B cell (primary cell): ENCODE results near the gene LMBRD1. TPM values are rescaled to one million over a fixed set of nuclear protein-coding genes. Genes with fewer than 3 reads are reported as not detected.
"Not testable (repeated sequence)": the region's sequence is repeated elsewhere in the genome, so short reads cannot be mapped to it uniquely, and the experiment has no call there.

ENCODE experiments used
- ATAC-seq: fragments of 200-7000 bp; cut with Tn5 transposase; one replicate; pipeline ENCODE4 v1.10.0; 2021; ENCODE audit warnings: low read depth, mild to moderate bottlenecking, moderate number of reproducible peaks, moderate library complexity
- CTCF ChIA-PET: fragments of 350-600 bp; sonication (Branson Sonifier 250); formaldehyde crosslinking; loops from one replicate; lab custom pipeline; 2021; ENCODE audit warnings: antibody characterized with exemption, inconsistent platforms; lab: Charles Lee
- POLR2A ChIA-PET: fragments of 350-600 bp; sonication (Branson Sonifier 250); formaldehyde crosslinking; loops from one replicate; lab custom pipeline; 2021; ENCODE audit warnings: antibody characterized with exemption; lab: Charles Lee
- DNase-seq: peaks from one replicate; pipeline ENCODE4 v3.0.0; 2013
- H2AFZ ChIP-seq: 2 replicates; pipeline ENCODE4 v1.6.1; 2012; ENCODE audit warnings: mild to moderate bottlenecking, low read depth, low read length; ENCODE audit not compliant: insufficient read depth, poor library complexity, severe bottlenecking
- H3K27ac ChIP-seq, 2 donors: 1 replicate in 1 of 2; 2 replicates in 1 of 2; pipeline ENCODE4 v1.5.1; 2012 to 2013; ENCODE audit warnings: low read length in 2 of 2, mild to moderate bottlenecking in 2 of 2, moderate library complexity in 1 of 2
- H3K27me3 ChIP-seq, 4 experiments: fragments of 200-600 bp in 1 of 4; sonication (generic) in 1 of 4; replicated peaks in 1 of 4; 1 replicate in 2 of 4; 2 replicates in 2 of 4; pipeline versions ENCODE4 v1.6.1 to v1.7.0; 2013 to 2016; ENCODE audit warnings: low read length in 3 of 4, mild to moderate bottlenecking in 2 of 4, mixed read lengths in 1 of 4, moderate library complexity in 1 of 4; ENCODE audit not compliant: insufficient read depth in 4 of 4, control insufficient read depth in 3 of 4; ENCODE audit errors: control extremely low read depth in 1 of 4
- H3K36me3 ChIP-seq, 2 experiments: replicated peaks in 1 of 2; 1 replicate in 1 of 2; 2 replicates in 1 of 2; pipeline versions ENCODE4 v1.6.1 to v1.7.1; 2013; ENCODE audit warnings: low read length in 1 of 2; ENCODE audit not compliant: insufficient read depth in 2 of 2, control insufficient read depth in 1 of 2; ENCODE audit errors: control extremely low read depth in 1 of 2, extremely low read depth in 1 of 2
- H3K4me1 ChIP-seq, 2 donors: fragments of 200-600 bp in 1 of 2; sonication (generic) in 1 of 2; 1 replicate in 1 of 2; 2 replicates in 1 of 2; pipeline versions ENCODE4 v1.5.1 to v1.6.1; 2013 to 2017; ENCODE audit warnings: low read length in 2 of 2; ENCODE audit not compliant: control insufficient read depth in 2 of 2, insufficient read depth in 2 of 2
- H3K4me2 ChIP-seq: replicated peaks from 2 replicates; pipeline ENCODE3; 2012; ENCODE audit warnings: mild to moderate bottlenecking, low read depth, low read length; ENCODE audit not compliant: poor library complexity, severe bottlenecking
- H3K4me3 ChIP-seq, 5 experiments: fragments of 200-600 bp in 1 of 5; sonication (generic) in 1 of 5; 1 replicate in 3 of 5; 2 replicates in 2 of 5; pipeline versions ENCODE4 v1.5.1 to v1.7.0; 2011 to 2016; ENCODE audit warnings: low read length in 4 of 5, mild to moderate bottlenecking in 4 of 5, low read depth in 2 of 5, control low read depth in 1 of 5, moderate library complexity in 1 of 5; ENCODE audit not compliant: insufficient read depth in 1 of 5; ENCODE audit errors: control extremely low read depth in 1 of 5, extremely low read depth in 1 of 5
- H3K79me2 ChIP-seq: fragments of 200-600 bp; sonication (generic); one replicate; pipeline ENCODE4 v1.6.0; 2016; ENCODE audit warnings: low read length; ENCODE audit not compliant: control insufficient read depth, insufficient read depth
- H3K9ac ChIP-seq: fragments of 200-600 bp; sonication (generic); 2 replicates; pipeline ENCODE4 v1.6.1; 2017; ENCODE audit warnings: mild to moderate bottlenecking, low read length, moderate library complexity
- H3K9me3 ChIP-seq, 3 donors: one replicate each; pipeline versions ENCODE4 v1.6.1 to v1.7.1; 2013; ENCODE audit warnings: low read length in 2 of 3; ENCODE audit not compliant: control insufficient read depth in 2 of 3, insufficient read depth in 1 of 3; ENCODE audit errors: control extremely low read depth in 1 of 3
- H4K20me1 ChIP-seq: 2 replicates; pipeline ENCODE4 v1.6.0; 2012; ENCODE audit warnings: mild to moderate bottlenecking, low read length; ENCODE audit not compliant: insufficient read depth, control insufficient read depth, poor library complexity, severe bottlenecking
- H3K27ac Mint-ChIP-seq: one replicate; pipeline ENCODE4 v1.8.0; 2021; ENCODE audit warnings: mixed read lengths
- H3K27me3 Mint-ChIP-seq: one replicate; pipeline ENCODE4 v1.8.0; 2021; ENCODE audit warnings: mixed read lengths
- H3K4me1 Mint-ChIP-seq: one replicate; pipeline ENCODE4 v1.8.0; 2021; ENCODE audit warnings: mixed read lengths
- H3K4me3 Mint-ChIP-seq: one replicate; pipeline ENCODE4 v1.8.0; 2021; ENCODE audit warnings: mixed read lengths
- H3K9me3 Mint-ChIP-seq: one replicate; pipeline ENCODE4 v1.8.0; 2022; ENCODE audit warnings: mixed read lengths; ENCODE audit not compliant: insufficient read depth
- CTCF ChIP-seq: fragments of 200-600 bp; IDR thresholded peaks from one replicate; pipeline ENCODE4 v1.8.0; 2022; ENCODE audit warnings: antibody characterized with exemption, mild to moderate bottlenecking
- EZH2 ChIP-seq: IDR thresholded peaks from 2 replicates; pipeline ENCODE4 v1.6.1; 2012; ENCODE audit warnings: borderline replicate concordance, low read depth, mild to moderate bottlenecking, moderate library complexity, low read length; ENCODE audit not compliant: insufficient read depth, poor library complexity, severe bottlenecking
- WGBS: methylation state at CpG from one replicate; pipeline ENCODE4 v1.1.5; 2013; ENCODE audit warnings: missing lambda C conversion rate; ENCODE audit not compliant: insufficient coverage; 5-methylcytosine and 5-hydroxymethylcytosine counted together
- intact Hi-C: fragments of 100-400 bp; cut with micrococcal nuclease; formaldehyde crosslinking; loops from one replicate; pipeline ENCODE4 v1.10.0; 2022
- polyA plus RNA-seq: library from polyadenylated mRNA; depleted of rRNA; stranded (reverse); fragments of >200 nt; gene quantifications from 2 replicates; pipeline ENCODE4 v1.2.3, GENCODE V29; 2012
- total RNA-seq, 2 donors: library from RNA; stranded (reverse); fragments of 120-200 nt in 1 of 2; gene quantifications; 1 replicate in 1 of 2; 2 replicates in 1 of 2; pipeline versions ENCODE4 v1.2.3 to v1.2.4, GENCODE V29; 2013 to 2022

Gene LMBRD1
- total and polyA plus RNA-seq, 2 donors (not counting 1 experiment from before 2014, with no cell fraction given): 33.7 to 99.0 TPM

DNA sequence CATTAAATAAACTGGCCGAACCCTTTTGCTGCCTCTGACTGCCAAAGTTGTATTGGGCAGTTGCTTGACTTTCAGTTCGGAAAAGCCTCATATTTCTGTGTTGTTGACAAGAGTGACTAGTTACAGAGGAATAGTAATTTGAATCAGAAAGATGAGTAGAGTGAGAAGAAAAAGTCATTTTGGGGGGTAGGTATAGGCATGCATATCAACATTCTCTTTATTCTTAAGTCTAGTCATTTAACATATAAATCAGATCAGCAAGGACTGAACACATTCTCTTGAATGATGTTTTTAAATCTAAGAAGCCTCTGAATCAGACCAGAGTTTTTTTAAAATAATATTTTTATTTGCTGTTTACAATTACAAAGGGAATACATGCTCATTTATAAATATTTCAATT is 4.9 kb upstream of the LMBRD1 start:
- DNase-seq: no peak
- H3K9me3 ChIP-seq: no peaks in the 10 kb centered on the region
- H3K79me2 ChIP-seq: no peaks in the 10 kb centered on the region
- WGBS: 100% methylated on average over 2 of the region's 2 CpGs
- no peak overlapping the region for H3K4me3 ChIP-seq
- Mint-ChIP-seq H3K9me3 (no peaks in the 10 kb centered on the region), H3K27me3 (no peaks in the 10 kb centered on the region), H3K4me1 (peaks cover 10% of the 10 kb centered on the region), H3K4me3 (no peak overlapping the region), H3K27ac (no peak overlapping the region)
- intact Hi-C loops: no loop called here
- H3K27ac ChIP-seq: no peak overlapping the region
- H3K4me1 ChIP-seq: peaks cover 4 to 9% of the 10 kb centered on the region in 2 donors
- CTCF ChIA-PET: interaction anchor here (2.1 kb wide), 1 partner anchor 13 kb away, joined by 10 read pairs; no protein-coding TSS in a partner anchor
- no peak for TF ChIP-seq EZH2
- no peak for TF ChIP-seq CTCF
- no peak overlapping the region for H2AFZ ChIP-seq
- no peak overlapping the region for H3K4me2 ChIP-seq
- no peaks in the 10 kb centered on the region for H3K27me3 ChIP-seq
- no peaks in the 10 kb centered on the region for H4K20me1 ChIP-seq
- no peaks in the 10 kb centered on the region for H3K36me3 ChIP-seq
- POLR2A ChIA-PET: no interaction called here
- no peak for ATAC-seq
- H3K9ac ChIP-seq: no peak overlapping the region

DNA sequence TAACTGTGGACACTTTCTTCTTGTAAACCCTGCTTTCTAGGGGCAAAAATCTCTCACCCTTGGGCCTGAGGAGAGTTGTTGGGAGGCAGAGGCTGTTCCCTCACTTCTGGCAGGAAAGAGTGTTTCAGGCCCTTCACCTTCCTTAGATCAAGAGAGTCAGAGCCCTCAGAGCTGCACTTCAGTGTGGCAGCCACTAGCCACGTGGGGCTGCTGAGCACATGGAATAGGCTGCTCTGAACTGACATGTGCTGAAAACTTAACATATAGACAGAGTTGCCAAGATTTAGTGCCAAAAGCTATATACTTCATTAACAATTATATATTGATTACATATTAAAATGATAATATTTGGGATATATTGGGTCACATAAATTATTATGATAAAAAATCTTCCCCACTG is 4.4 kb upstream of the LMBRD1 start:
- DNase-seq (no peak), ATAC-seq (no peak)
- TF ChIP-seq EZH2: no peak
- TF ChIP-seq CTCF: no peak
- ChIA-PET POLR2A (no interaction called here), CTCF (interaction anchor here (2.1 to 5.5 kb wide), 2 partner anchors 12 to 13 kb away, joined by 10 to 67 read pairs; no protein-coding TSS in a partner anchor)
- Histone ChIP-seq H2AFZ (no peak overlapping the region), H3K79me2 (peaks cover 4% of the 10 kb centered on the region), H3K9ac (no peak overlapping the region), H3K27ac (no peak overlapping the region), H3K4me1 (peaks cover 4 to 9% of the 10 kb centered on the region in 2 donors), H3K27me3 (no peaks in the 10 kb centered on the region), H3K4me3 (no peak overlapping the region), H3K9me3 (no peaks in the 10 kb centered on the region), H3K4me2 (no peak overlapping the region), H4K20me1 (no peaks in the 10 kb centered on the region), H3K36me3 (no peaks in the 10 kb centered on the region)
- H3K9me3 Mint-ChIP-seq: no peaks in the 10 kb centered on the region
- no peak overlapping the region for H3K27ac Mint-ChIP-seq
- H3K4me1 Mint-ChIP-seq: peaks cover 10% of the 10 kb centered on the region
- H3K4me3 Mint-ChIP-seq: no peak overlapping the region
- H3K27me3 Mint-ChIP-seq: no peaks in the 10 kb centered on the region
- WGBS: no CpG with 5 or more reads among the region's 1 CpG
- intact Hi-C loops: no loop called here

- H3K36me3 ChIP-seq, H3K27ac ChIP-seq, H2AFZ ChIP-seq, ATAC-seq, H3K9me3 ChIP-seq, H3K27me3 Mint-ChIP-seq, H3K9ac ChIP-seq, H3K4me3 Mint-ChIP-seq, H3K9me3 Mint-ChIP-seq, H3K27me3 ChIP-seq, H3K4me2 ChIP-seq, DNase-seq, H3K4me3 ChIP-seq, POLR2A ChIA-PET, H3K27ac Mint-ChIP-seq: not testable (repeated sequence)
- CTCF ChIA-PET: interaction anchor here (0.6 to 5.5 kb wide), 5 partner anchors 15 to 310 kb away, joined by 3 to 67 read pairs (median 3); no protein-coding TSS in a partner anchor
- Histone ChIP-seq H3K4me1 (peaks cover 20 to 26% of the 10 kb centered on the region in 2 donors), H3K79me2 (peaks cover 27% of the 10 kb centered on the region), H4K20me1 (peaks cover 19% of the 10 kb centered on the region)
- peaks cover 30% of the 10 kb centered on the region for H3K4me1 Mint-ChIP-seq
- intact Hi-C loops: loop anchor here (5.0 to 10.0 kb wide), 4 partner anchors 66 to 1489 kb away; partner anchors contain the start of genes OGFRL1, SDHAF4 and SMAP1
These were observed 2.0 kb upstream of the LMBRD1 start for GRCh38 chr6:69798796-69799195.
